Esophagus mucosa (tissue), 1 donor: Measurements from ENCODE around the gene STING1. TPM values are rescaled to one million over a fixed set of nuclear protein-coding genes. Genes with fewer than 3 reads are reported as not detected.
A peak's percentile ranks its signal among the peaks of the same experiment; 100 is the strongest.

Experiments
- ATAC-seq: fragments of 200-7000 bp; cut with Tn5 transposase; one replicate; pipeline ENCODE4 v1.9.1; 2020
- total RNA-seq: library from RNA; stranded (reverse); gene quantifications from one replicate; pipeline ENCODE4 v1.2.4, GENCODE V29; 2023
- donor health status: DM: yes; HTN: yes; CAD: no.

The STING1 gene
- total RNA-seq, 1 donor from 2014 or later, result 45.5 TPM

GRCh38 chr5:139439013-139439903 is 43.3 kb downstream of the STING1 start, which contains the start of gene DNAJC18:
TSS of gene DNAJC18 (minus strand) at chr5:139439525. CDS start at chr5:139439445, 80 bp downstream.
- ATAC-seq, result peak; percentile 93

- no peak for ATAC-seq
Observed at GRCh38 chr5:139438707-139439012, 43.9 kb downstream of the STING1 start.

- no peak for ATAC-seq
Observed at GRCh38 chr5:139435676-139436075, 46.9 kb downstream of the STING1 start.

GRCh38 chr5:139431706-139432105 is 50.9 kb downstream of the STING1 start:
- no peak for ATAC-seq

GRCh38 chr5:139430015-139430414 is 52.5 kb downstream of the STING1 start:
- ATAC-seq, result no peak

GRCh38 chr5:139426203-139426885 is 56.2 kb downstream of the STING1 start:
- no peak for ATAC-seq

Other genes starting within 250 kb of the STING1 start
- 60.5 TPM for gene MATR3, start 189.0 kb downstream of the STING1 start, total RNA-seq
- 38.1 TPM for gene PAIP2, start 140.9 kb downstream of the STING1 start, total RNA-seq
- 0.28 TPM for gene SLC23A1, start 99.5 kb downstream of the STING1 start, total RNA-seq
- 3.3 TPM for gene MZB1, start 92.8 kb downstream of the STING1 start, total RNA-seq
- gene PROB1, start 87.7 kb downstream of the STING1 start, total RNA-seq, result 1.9 TPM
- 3.7 TPM for gene SPATA24, start 78.7 kb downstream of the STING1 start, total RNA-seq
- 2.2 TPM for gene DNAJC18, start 43.2 kb downstream of the STING1 start, total RNA-seq
- 5.0 TPM for gene ECSCR, start 20.0 kb downstream of the STING1 start, total RNA-seq
- not detected for gene SMIM33, start 11.8 kb downstream of the STING1 start, total RNA-seq
- gene UBE2D2, start 78.6 kb upstream of the STING1 start, total RNA-seq, result 119 TPM
- 22.6 TPM for gene CXXC5, start 165.6 kb upstream of the STING1 start, total RNA-seq